Hepatocyte (in vitro differentiated cells): ENCODE data around the gene CCIN.

Experiments
- EZH2 ChIP-seq: fragments of 200-600 bp; sonication (generic); IDR thresholded peaks from 2 replicates; pipeline ENCODE4 v1.6.1; 2016; ENCODE audit warnings: antibody characterized with exemption, mild to moderate bottlenecking, borderline replicate concordance
- EZH2phosphoT487 ChIP-seq: fragments of 200-600 bp; sonication (generic); IDR thresholded peaks from one replicate; pipeline ENCODE4 v1.6.1; 2018; ENCODE audit warnings: antibody characterized with exemption, mild to moderate bottlenecking, low read depth, moderate library complexity; ENCODE audit not compliant: unreplicated experiment, severe bottlenecking
- TF ChIP-seq, protein P1 (sequence below): fragments of 200-600 bp; sonication (generic); IDR thresholded peaks from 2 replicates; pipeline ENCODE4 v1.5.1; 2016; ENCODE audit warnings: antibody characterized with exemption, mild to moderate bottlenecking; ENCODE audit not compliant: poor library complexity

DNA sequence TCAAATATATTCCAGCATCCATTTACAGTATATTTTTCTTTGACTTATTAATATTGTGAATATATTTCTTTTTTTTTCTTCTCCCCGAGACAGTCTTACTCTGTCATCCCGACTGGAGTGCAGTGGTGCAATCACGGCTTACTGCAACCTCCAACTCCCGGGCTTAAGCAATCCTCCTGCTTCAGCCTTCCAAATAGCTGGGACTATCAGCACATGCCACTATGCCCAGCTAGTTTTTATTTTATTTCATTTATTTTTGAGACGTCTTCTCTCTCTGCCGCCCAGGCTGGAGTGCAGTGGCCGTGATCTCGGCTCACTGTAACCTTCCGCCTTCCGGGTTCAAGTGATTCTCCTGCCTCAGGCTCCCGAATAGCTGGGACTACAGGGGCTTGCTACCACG lies 40.0 kb upstream of the CCIN start:
- TF ChIP-seq EZH2: no peak
- TF ChIP-seq, protein P1, sequence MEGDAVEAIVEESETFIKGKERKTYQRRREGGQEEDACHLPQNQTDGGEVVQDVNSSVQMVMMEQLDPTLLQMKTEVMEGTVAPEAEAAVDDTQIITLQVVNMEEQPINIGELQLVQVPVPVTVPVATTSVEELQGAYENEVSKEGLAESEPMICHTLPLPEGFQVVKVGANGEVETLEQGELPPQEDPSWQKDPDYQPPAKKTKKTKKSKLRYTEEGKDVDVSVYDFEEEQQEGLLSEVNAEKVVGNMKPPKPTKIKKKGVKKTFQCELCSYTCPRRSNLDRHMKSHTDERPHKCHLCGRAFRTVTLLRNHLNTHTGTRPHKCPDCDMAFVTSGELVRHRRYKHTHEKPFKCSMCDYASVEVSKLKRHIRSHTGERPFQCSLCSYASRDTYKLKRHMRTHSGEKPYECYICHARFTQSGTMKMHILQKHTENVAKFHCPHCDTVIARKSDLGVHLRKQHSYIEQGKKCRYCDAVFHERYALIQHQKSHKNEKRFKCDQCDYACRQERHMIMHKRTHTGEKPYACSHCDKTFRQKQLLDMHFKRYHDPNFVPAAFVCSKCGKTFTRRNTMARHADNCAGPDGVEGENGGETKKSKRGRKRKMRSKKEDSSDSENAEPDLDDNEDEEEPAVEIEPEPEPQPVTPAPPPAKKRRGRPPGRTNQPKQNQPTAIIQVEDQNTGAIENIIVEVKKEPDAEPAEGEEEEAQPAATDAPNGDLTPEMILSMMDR: no peak
- no peak for TF ChIP-seq EZH2phosphoT487
